HepG2 (cell line): ENCODE data around the gene TBRG1. TPM values are rescaled to one million over a fixed set of nuclear protein-coding genes. Genes with fewer than 3 reads are reported as not detected.

ENCODE experiments used
- ATAC-seq: fragments of 200-7000 bp; cut with Tn5 transposase; 3 replicates; pipeline ENCODE4 v1.9.1; 2020; ENCODE audit warnings: mild to moderate bottlenecking, moderate library complexity
- BruUV-seq: library from RNA; stranded (reverse); fragments of 400-500 nt; replicated peaks from 2 replicates; lab custom pipeline; 2021; lab: Mats Ljungman, UMichigan
- CTCF ChIA-PET: fragments of 300-600 bp; formaldehyde crosslinking; extraction: SDS; loops from one replicate; lab custom pipeline; 2021; ENCODE audit warnings: low total read pairs, inconsistent platforms, low intra/inter-chr PET ratio; lab: Yijun Ruan, JAX
- POLR2A ChIA-PET: fragments of 350-600 bp; sonication (Branson Sonifier 250); formaldehyde crosslinking; loops from one replicate; lab custom pipeline; 2020; ENCODE audit warnings: antibody characterized with exemption, inconsistent platforms; lab: Yijun Ruan, JAX
- DNase-seq: peaks from one replicate; pipeline ENCODE4 v3.0.0-alpha.2; 2015; ENCODE audit warnings: low spot score
- FAIRE-seq: peaks from 3 replicates; lab custom pipeline; 2011; peaks lifted over from hg19 to GRCh38; lab: Jason Lieb, UNC
- H2AFZ ChIP-seq: one replicate; pipeline ENCODE4 v1.6.1; 2011; ENCODE audit warnings: low read length, inconsistent platforms
- H3K27ac ChIP-seq: fragments of 300-600 bp; 3 replicates; pipeline ENCODE4 v1.8.0; 2011; ENCODE audit warnings: mixed run types, mild to moderate bottlenecking, mixed read lengths, low read length, inconsistent platforms; ENCODE audit not compliant: insufficient read depth; ENCODE audit errors: extremely low read length
- H3K27me3 ChIP-seq, 2 experiments: fragments of 200-600 bp in 1 of 2; 2 replicates in 1 of 2; 3 replicates in 1 of 2; pipeline versions ENCODE4 v1.6.0 to v1.8.0; 2011; ENCODE audit warnings: low read length in 2 of 2, mild to moderate bottlenecking in 2 of 2, moderate library complexity in 2 of 2, inconsistent platforms in 1 of 2; ENCODE audit not compliant: insufficient read depth in 2 of 2, control insufficient read depth in 1 of 2
- H3K36me3 ChIP-seq, 2 experiments: fragments of 200-600 bp in 1 of 2; replicated peaks in 1 of 2; 2 replicates in 1 of 2; 3 replicates in 1 of 2; pipeline versions ENCODE4 v1.5.1 to v1.8.0; 2011; ENCODE audit warnings: low read length in 2 of 2, inconsistent platforms in 1 of 2; ENCODE audit not compliant: insufficient read depth in 2 of 2, control insufficient read depth in 1 of 2
- H3K4me1 ChIP-seq: 2 replicates; pipeline ENCODE4 v1.5.1; 2012; ENCODE audit warnings: low read length, inconsistent platforms; ENCODE audit not compliant: insufficient read depth
- H3K4me2 ChIP-seq: 2 replicates; pipeline ENCODE4 v1.6.0; 2011; ENCODE audit warnings: low read depth, low read length, inconsistent platforms
- H3K4me3 ChIP-seq, 3 experiments: fragments of 200-600 bp in 1 of 3; sonication (generic), shearing (Covaris generic) in 1 of 3; replicated peaks in 1 of 3; 2 replicates each; pipeline ENCODE4 v1.5.1; 2011 to 2016; ENCODE audit warnings: low read length in 3 of 3, inconsistent platforms in 2 of 3, low read depth in 2 of 3, mild to moderate bottlenecking in 2 of 3, control low read depth in 1 of 3, mixed read lengths in 1 of 3; ENCODE audit not compliant: insufficient read depth in 1 of 3
- H3K79me2 ChIP-seq: one replicate; pipeline ENCODE4 v1.6.1; 2011; ENCODE audit warnings: low read length, inconsistent platforms; ENCODE audit not compliant: insufficient read depth
- H3K9ac ChIP-seq: 2 replicates; pipeline ENCODE4 v1.6.0; 2011; ENCODE audit warnings: mild to moderate bottlenecking, low read depth, low read length, inconsistent platforms; ENCODE audit not compliant: insufficient read depth
- H3K9me3 ChIP-seq: 2 replicates; pipeline ENCODE4 v1.5.1; 2012; ENCODE audit warnings: mild to moderate bottlenecking, low read length
- H4K20me1 ChIP-seq: 2 replicates; pipeline ENCODE4 v1.6.0; 2011; ENCODE audit warnings: inconsistent platforms, mild to moderate bottlenecking, low read length, moderate library complexity; ENCODE audit not compliant: insufficient read depth
- NCOR1 ChIP-seq: fragments of 200-600 bp; sonication (generic); IDR thresholded peaks from 2 replicates; pipeline ENCODE4 v1.7.0; 2017; ENCODE audit warnings: antibody characterized with exemption, low read length, borderline replicate concordance
- NFAT5 ChIP-seq: sonication (generic); formaldehyde crosslinking; IDR thresholded peaks from 2 replicates; pipeline ENCODE4 v1.4.0; 2020; ENCODE audit warnings: missing genetic modification reagents
- ZNF101 ChIP-seq: sonication (generic); formaldehyde crosslinking; IDR thresholded peaks from 2 replicates; pipeline ENCODE4 v1.4.0; 2020; ENCODE audit warnings: mild to moderate bottlenecking, low read depth, missing genetic modification reagents, borderline replicate concordance
- ZNF256 ChIP-seq: sonication (generic); formaldehyde crosslinking; conservative IDR thresholded peaks from 2 replicates; pipeline ENCODE4 v1.4.0; 2020; ENCODE audit warnings: missing genetic modification reagents
- WGBS: methylation state at CpG from one replicate; pipeline ENCODE4 v1.1.6; 2017; ENCODE audit warnings: low lambda C conversion rate; 5-methylcytosine and 5-hydroxymethylcytosine counted together
- in situ Hi-C: cut with HindIII; loops from 2 replicates; pipeline ENCODE4 v1.10.0; 2017; ENCODE audit warnings: low pct_unique_long_range_greater_than_20kb; ENCODE audit not compliant: extremely low pct_ligation_motif_present
- intact Hi-C: fragments of 100-400 bp; cut with micrococcal nuclease; formaldehyde crosslinking; loops from one replicate; pipeline ENCODE4 v1.10.0; 2022; ENCODE audit not compliant: unreplicated experiment
- polyA plus RNA-seq, 8 experiments: library from polyadenylated mRNA; depleted of rRNA in 3 of 8; stranded (reverse) in 7 of 8; unstranded in 1 of 8; fragments of >200 nt; fragmentation: Illumina TruSeq in 4 of 8; extraction: Trizol in 4 of 8; gene quantifications; 2 replicates each; pipeline versions ENCODE4 v1.2.1 to v1.2.3, GENCODE V29; 2011 to 2016; ENCODE audit warnings: low read depth in 4 of 8, missing spikeins in 1 of 8, mixed read lengths in 1 of 8; ENCODE audit not compliant: insufficient read depth in 1 of 8
- total RNA-seq, 5 experiments: library from RNA; depleted of rRNA; stranded (reverse); fragments of >200 nt; fragmentation: Illumina TruSeq; extraction: Trizol; gene quantifications; 2 replicates each; pipeline ENCODE4 v1.2.3, GENCODE V29; 2016; ENCODE audit warnings: low read depth in 1 of 5
- TF ChIP-seq, protein P1 (sequence below): sonication (generic); formaldehyde crosslinking; IDR thresholded peaks from 2 replicates; pipeline ENCODE4 v1.4.0; 2020; ENCODE audit warnings: missing genetic modification reagents

The TBRG1 gene
- total and polyA plus RNA-seq, 2 of the 13 experiments (the other 11 are each of a cell fraction or from before 2014, with no cell fraction given) = 21.7 to 25.6 TPM

- POLR2A ChIA-PET = no interaction called here
- H3K27me3 ChIP-seq = no peaks in the 10 kb centered on the region
- no peak for FAIRE-seq
- no peaks in the 10 kb centered on the region for H3K79me2 ChIP-seq
- no TSS peak for BruUV-seq
- CTCF ChIA-PET = interaction anchor here (5.7 kb wide), 1 partner anchor 170 kb away, joined by 45 read pairs; no protein-coding TSS in a partner anchor
- H3K36me3 ChIP-seq = no peaks in the 10 kb centered on the region; a peak in 1 of 5 replicates
- no peak for DNase-seq
- no peak overlapping the region for H3K27ac ChIP-seq
- no peak overlapping the region for H2AFZ ChIP-seq
- TF ChIP-seq, protein P1, sequence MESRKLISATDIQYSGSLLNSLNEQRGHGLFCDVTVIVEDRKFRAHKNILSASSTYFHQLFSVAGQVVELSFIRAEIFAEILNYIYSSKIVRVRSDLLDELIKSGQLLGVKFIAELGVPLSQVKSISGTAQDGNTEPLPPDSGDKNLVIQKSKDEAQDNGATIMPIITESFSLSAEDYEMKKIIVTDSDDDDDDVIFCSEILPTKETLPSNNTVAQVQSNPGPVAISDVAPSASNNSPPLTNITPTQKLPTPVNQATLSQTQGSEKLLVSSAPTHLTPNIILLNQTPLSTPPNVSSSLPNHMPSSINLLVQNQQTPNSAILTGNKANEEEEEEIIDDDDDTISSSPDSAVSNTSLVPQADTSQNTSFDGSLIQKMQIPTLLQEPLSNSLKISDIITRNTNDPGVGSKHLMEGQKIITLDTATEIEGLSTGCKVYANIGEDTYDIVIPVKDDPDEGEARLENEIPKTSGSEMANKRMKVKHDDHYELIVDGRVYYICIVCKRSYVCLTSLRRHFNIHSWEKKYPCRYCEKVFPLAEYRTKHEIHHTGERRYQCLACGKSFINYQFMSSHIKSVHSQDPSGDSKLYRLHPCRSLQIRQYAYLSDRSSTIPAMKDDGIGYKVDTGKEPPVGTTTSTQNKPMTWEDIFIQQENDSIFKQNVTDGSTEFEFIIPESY (CRISPR knock-in tag) = no peak
- TF ChIP-seq NCOR1 = no peak
- TF ChIP-seq ZNF256 (CRISPR knock-in tag) = no peak
- no peak for TF ChIP-seq ZNF101 (CRISPR knock-in tag)
- no peak for TF ChIP-seq NFAT5
- no peak overlapping the region for H3K4me2 ChIP-seq
- H3K4me1 ChIP-seq = peaks cover 7% of the 10 kb centered on the region
- in situ Hi-C loops (no loop called here), intact Hi-C loops (no loop called here)
- H3K9ac ChIP-seq = no peak overlapping the region
- H3K9me3 ChIP-seq = no peaks in the 10 kb centered on the region
- no peaks in the 10 kb centered on the region for H4K20me1 ChIP-seq
- whole genome bisulfite sequencing = 89% methylated on average over 3 of the region's 3 CpGs
- no peak for ATAC-seq
- H3K4me3 ChIP-seq = no peak overlapping the region
Measured at GRCh38 chr11:124667601-124668000, 44.9 kb downstream of the TBRG1 start.
